ENCODE data around the gene PI4KA.

- TF ChIP-seq, protein P1, sequence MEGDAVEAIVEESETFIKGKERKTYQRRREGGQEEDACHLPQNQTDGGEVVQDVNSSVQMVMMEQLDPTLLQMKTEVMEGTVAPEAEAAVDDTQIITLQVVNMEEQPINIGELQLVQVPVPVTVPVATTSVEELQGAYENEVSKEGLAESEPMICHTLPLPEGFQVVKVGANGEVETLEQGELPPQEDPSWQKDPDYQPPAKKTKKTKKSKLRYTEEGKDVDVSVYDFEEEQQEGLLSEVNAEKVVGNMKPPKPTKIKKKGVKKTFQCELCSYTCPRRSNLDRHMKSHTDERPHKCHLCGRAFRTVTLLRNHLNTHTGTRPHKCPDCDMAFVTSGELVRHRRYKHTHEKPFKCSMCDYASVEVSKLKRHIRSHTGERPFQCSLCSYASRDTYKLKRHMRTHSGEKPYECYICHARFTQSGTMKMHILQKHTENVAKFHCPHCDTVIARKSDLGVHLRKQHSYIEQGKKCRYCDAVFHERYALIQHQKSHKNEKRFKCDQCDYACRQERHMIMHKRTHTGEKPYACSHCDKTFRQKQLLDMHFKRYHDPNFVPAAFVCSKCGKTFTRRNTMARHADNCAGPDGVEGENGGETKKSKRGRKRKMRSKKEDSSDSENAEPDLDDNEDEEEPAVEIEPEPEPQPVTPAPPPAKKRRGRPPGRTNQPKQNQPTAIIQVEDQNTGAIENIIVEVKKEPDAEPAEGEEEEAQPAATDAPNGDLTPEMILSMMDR (IDR thresholded peaks at IDR 0.05): no peak
- no peak for TF ChIP-seq EZH2phosphoT487 (IDR thresholded peaks at IDR 0.05)
Observed at GRCh38 chr22:20659920-20660319, 198.7 kb downstream of the PI4KA start.

Measured in neural progenitor cell (in vitro differentiated cells).